Measurements from ENCODE around the gene ITGA4.

The ITGA4 gene

GRCh38 chr2:181523756-181524155 is 66.6 kb downstream of the ITGA4 start:
- Histone ChIP-seq H3K36me3 (ENCODE audit: low read length) (peaks cover 40% of the 10 kb centered on the region; the same call in 1 of the 2 replicates), H2AFZ (ENCODE audit: low read depth, low read length, severe bottlenecking) (no peak overlapping the region), H3F3A (ENCODE audit: insufficient read depth) (no peaks in the 10 kb centered on the region), H3K9me2 (replicated peaks; ENCODE audit: insufficient read depth, low read length) (no peaks in the 10 kb centered on the region), H3K9me3 (ENCODE audit: insufficient read depth, low read length) (no peaks in the 10 kb centered on the region), H3K79me2 (ENCODE audit: insufficient read depth, low read length) (no peaks in the 10 kb centered on the region), H4K20me1 (ENCODE audit: low read depth, low read length) (no peaks in the 10 kb centered on the region), H3K4me3 (ENCODE audit: insufficient read depth, low read length, poor library complexity, severe bottlenecking) (no peak overlapping the region), H3K27me3 (ENCODE audit: low read length) (no peaks in the 10 kb centered on the region), H3K9ac (ENCODE audit: low read length) (no peak overlapping the region), H3K27ac (ENCODE audit: low read depth, low read length) (no peak overlapping the region), H3K4me2 (ENCODE audit: low read depth, low read length, poor library complexity, severe bottlenecking) (no peak overlapping the region)
- TF ChIP-seq EZH2phosphoT487 (conservative IDR thresholded peaks at IDR 0.05; ENCODE audit: low read length) (no peak), CTCF (IDR thresholded peaks at IDR 0.05; ENCODE audit: insufficient read depth, low read length, poor library complexity, severe bottlenecking) (no peak)

- Histone ChIP-seq H3K9me2 (replicated peaks; ENCODE audit: insufficient read depth, low read length) (no peaks in the 10 kb centered on the region), H3K79me2 (ENCODE audit: insufficient read depth, low read length) (no peaks in the 10 kb centered on the region), H3K27me3 (ENCODE audit: low read length) (no peaks in the 10 kb centered on the region), H2AFZ (ENCODE audit: low read depth, low read length, severe bottlenecking) (no peak overlapping the region), H3F3A (ENCODE audit: insufficient read depth) (no peaks in the 10 kb centered on the region), H3K36me3 (ENCODE audit: low read length) (peaks cover 53% of the 10 kb centered on the region; the same call in 1 of the 2 replicates), H3K4me2 (ENCODE audit: low read depth, low read length, poor library complexity, severe bottlenecking) (no peak overlapping the region), H3K4me3 (ENCODE audit: insufficient read depth, low read length, poor library complexity, severe bottlenecking) (no peak overlapping the region), H3K27ac (ENCODE audit: low read depth, low read length) (no peak overlapping the region), H3K9ac (ENCODE audit: low read length) (no peak overlapping the region), H4K20me1 (ENCODE audit: low read depth, low read length) (no peaks in the 10 kb centered on the region), H3K9me3 (ENCODE audit: insufficient read depth, low read length) (no peaks in the 10 kb centered on the region)
- TF ChIP-seq EZH2phosphoT487 (conservative IDR thresholded peaks at IDR 0.05; ENCODE audit: low read length) (no peak), CTCF (IDR thresholded peaks at IDR 0.05; ENCODE audit: insufficient read depth, low read length, poor library complexity, severe bottlenecking) (no peak)
Observed at GRCh38 chr2:181526014-181526413, 68.8 kb downstream of the ITGA4 start.

- H3F3A ChIP-seq (ENCODE audit: insufficient read depth), result no peaks in the 10 kb centered on the region
- H3K4me2 ChIP-seq (ENCODE audit: low read depth, low read length, poor library complexity, severe bottlenecking), result no peak overlapping the region
- no peak overlapping the region for H3K9ac ChIP-seq (ENCODE audit: low read length)
- no peak for TF ChIP-seq CTCF (IDR thresholded peaks at IDR 0.05; ENCODE audit: insufficient read depth, low read length, poor library complexity, severe bottlenecking)
- TF ChIP-seq EZH2phosphoT487 (conservative IDR thresholded peaks at IDR 0.05; ENCODE audit: low read length), result no peak
- no peaks in the 10 kb centered on the region for H3K79me2 ChIP-seq (ENCODE audit: insufficient read depth, low read length)
- H3K27me3 ChIP-seq (ENCODE audit: low read length), result no peaks in the 10 kb centered on the region
- no peaks in the 10 kb centered on the region for H3K9me3 ChIP-seq (ENCODE audit: insufficient read depth, low read length)
- no peak overlapping the region for H3K4me3 ChIP-seq (ENCODE audit: insufficient read depth, low read length, poor library complexity, severe bottlenecking)
- no peak overlapping the region for H3K27ac ChIP-seq (ENCODE audit: low read depth, low read length)
- H2AFZ ChIP-seq (ENCODE audit: low read depth, low read length, severe bottlenecking), result no peak overlapping the region
- H4K20me1 ChIP-seq (ENCODE audit: low read depth, low read length), result no peaks in the 10 kb centered on the region
- H3K36me3 ChIP-seq (ENCODE audit: low read length), result peaks cover 53% of the 10 kb centered on the region; the same call in 1 of the 2 replicates
- H3K9me2 ChIP-seq (replicated peaks; ENCODE audit: insufficient read depth, low read length), result no peaks in the 10 kb centered on the region
Observed at GRCh38 chr2:181527058-181527457, 69.9 kb downstream of the ITGA4 start.

Measured in SU-DHL-6 (cell line).